ENCODE measurements around the gene SECISBP2L.

The SECISBP2L gene

GRCh38 chr15:49062900-49063299, 16.7 kb upstream of the SECISBP2L start:
- TF ChIP-seq CSRNP3 (CRISPR knock-in tag; IDR thresholded peaks at IDR 0.05) (no peak), RARB (CRISPR knock-in tag; IDR thresholded peaks at IDR 0.05) (no peak), ZNF70 (CRISPR knock-in tag; IDR thresholded peaks at IDR 0.05) (no peak), ZNF8 (CRISPR knock-in tag; IDR thresholded peaks at IDR 0.05) (no peak)
- no peak for ATAC-seq

GRCh38 chr15:49060710-49061495, 14.7 kb upstream of the SECISBP2L start:
- TF ChIP-seq CREB5 (CRISPR knock-in tag; IDR thresholded peaks at IDR 0.05; ENCODE audit: low read depth): no peak
- TF ChIP-seq OSR1 (CRISPR knock-in tag; IDR thresholded peaks at IDR 0.05): no peak
- no peak for TF ChIP-seq TCF4 (CRISPR knock-in tag; IDR thresholded peaks at IDR 0.05; ENCODE audit: borderline replicate concordance)

GRCh38 chr15:49059491-49059890, 13.2 kb upstream of the SECISBP2L start:
- no peak for ATAC-seq
- no peak for TF ChIP-seq OSR1 (CRISPR knock-in tag; IDR thresholded peaks at IDR 0.05)
- no peak for TF ChIP-seq ZC3H10 (CRISPR knock-in tag; IDR thresholded peaks at IDR 0.05)
- TF ChIP-seq BACH2 (CRISPR knock-in tag; IDR thresholded peaks at IDR 0.05; ENCODE audit: borderline replicate concordance): no peak
- no peak for TF ChIP-seq ISL1 (CRISPR knock-in tag; IDR thresholded peaks at IDR 0.05)
- TF ChIP-seq ZFP30 (CRISPR knock-in tag; IDR thresholded peaks at IDR 0.05): no peak
- TF ChIP-seq TSHZ2 (CRISPR knock-in tag; IDR thresholded peaks at IDR 0.05): no peak
- TF ChIP-seq PATZ1 (CRISPR knock-in tag; IDR thresholded peaks at IDR 0.05; ENCODE audit: borderline replicate concordance): no peak
- TF ChIP-seq CREB5 (CRISPR knock-in tag; IDR thresholded peaks at IDR 0.05; ENCODE audit: low read depth): no peak
- TF ChIP-seq CSDC2 (CRISPR knock-in tag; IDR thresholded peaks at IDR 0.05): no peak
- no peak for TF ChIP-seq ZFP3 (CRISPR knock-in tag; IDR thresholded peaks at IDR 0.05)
- no peak for TF ChIP-seq CSRNP3 (CRISPR knock-in tag; IDR thresholded peaks at IDR 0.05)

More at GRCh38 chr15:49060710-49061495, 14.7 kb upstream of the SECISBP2L start:
- ATAC-seq: peak; percentile 78

- ATAC-seq: no peak
Measured at GRCh38 chr15:49058559-49058958, 12.3 kb upstream of the SECISBP2L start.

More at GRCh38 chr15:49058559-49058958, 12.3 kb upstream of the SECISBP2L start:
- TF ChIP-seq PPARA (CRISPR knock-in tag; IDR thresholded peaks at IDR 0.05; ENCODE audit: borderline replicate concordance) (no peak), ESRRG (CRISPR knock-in tag; IDR thresholded peaks at IDR 0.05) (no peak), TCF4 (CRISPR knock-in tag; IDR thresholded peaks at IDR 0.05; ENCODE audit: borderline replicate concordance) (no peak), CREB5 (CRISPR knock-in tag; IDR thresholded peaks at IDR 0.05; ENCODE audit: low read depth) (no peak)
